Aortic smooth muscle cell (primary cell): ENCODE data around the gene CMTM2. TPM values are rescaled to one million over a fixed set of nuclear protein-coding genes. Genes with fewer than 3 reads are reported as not detected.

Source experiments
- total RNA-seq: library from RNA; depleted of rRNA; stranded (reverse); fragments of >200 nt; gene quantifications from 2 replicates; pipeline ENCODE4 v1.2.3, GENCODE V29; 2014

CMTM2 gene, protein sequence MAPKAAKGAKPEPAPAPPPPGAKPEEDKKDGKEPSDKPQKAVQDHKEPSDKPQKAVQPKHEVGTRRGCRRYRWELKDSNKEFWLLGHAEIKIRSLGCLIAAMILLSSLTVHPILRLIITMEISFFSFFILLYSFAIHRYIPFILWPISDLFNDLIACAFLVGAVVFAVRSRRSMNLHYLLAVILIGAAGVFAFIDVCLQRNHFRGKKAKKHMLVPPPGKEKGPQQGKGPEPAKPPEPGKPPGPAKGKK
- total RNA-seq: not detected in 2 replicates

DNA sequence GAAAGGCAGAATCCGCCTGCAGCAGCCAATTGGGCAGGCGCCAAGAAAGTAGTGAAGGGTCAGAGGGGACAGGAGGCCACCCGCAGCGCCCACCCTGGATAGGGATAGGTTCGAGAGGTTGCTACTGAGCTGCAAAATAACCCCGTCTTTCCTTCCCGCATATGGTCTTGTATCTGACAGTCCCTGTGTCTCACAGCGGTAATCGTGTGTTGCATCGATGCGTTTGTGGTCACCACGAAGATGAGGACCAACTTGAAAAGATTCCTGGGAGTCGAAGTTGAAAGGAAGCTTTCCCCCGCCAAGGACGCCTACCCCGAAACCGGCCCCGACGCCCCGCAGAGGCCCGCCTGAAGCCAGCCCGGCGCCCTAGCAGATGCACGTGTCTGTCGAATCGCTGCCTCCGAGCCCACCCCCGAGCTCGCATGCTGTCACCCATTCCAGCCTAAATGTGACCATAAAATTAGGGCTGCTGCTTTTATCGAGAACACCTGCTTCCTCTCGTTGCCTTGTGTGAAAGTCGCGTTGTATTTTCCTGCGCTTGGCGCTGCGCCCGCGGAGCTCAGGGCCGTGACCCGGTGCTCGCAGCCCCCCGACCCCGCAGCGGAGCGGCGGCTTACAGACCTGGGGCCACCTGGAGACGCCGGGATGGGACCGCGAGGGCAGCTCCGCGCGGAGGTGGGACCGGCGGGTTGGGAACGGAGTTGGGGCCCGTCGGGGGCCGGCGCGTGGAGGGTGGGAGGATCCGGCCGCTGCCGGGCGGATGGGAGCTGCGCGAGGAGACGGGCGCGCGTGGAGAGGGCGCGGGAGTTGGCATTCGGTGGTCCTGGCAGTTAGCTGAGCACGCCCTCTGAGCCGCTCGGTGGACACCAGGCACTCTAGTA lies at the start of gene CMTM2:
TSS of gene CMTM2 (plus strand) at position 813 of the 881 bp plus-strand sequence. CDS start 145 bp downstream, outside the sequence.

DNA sequence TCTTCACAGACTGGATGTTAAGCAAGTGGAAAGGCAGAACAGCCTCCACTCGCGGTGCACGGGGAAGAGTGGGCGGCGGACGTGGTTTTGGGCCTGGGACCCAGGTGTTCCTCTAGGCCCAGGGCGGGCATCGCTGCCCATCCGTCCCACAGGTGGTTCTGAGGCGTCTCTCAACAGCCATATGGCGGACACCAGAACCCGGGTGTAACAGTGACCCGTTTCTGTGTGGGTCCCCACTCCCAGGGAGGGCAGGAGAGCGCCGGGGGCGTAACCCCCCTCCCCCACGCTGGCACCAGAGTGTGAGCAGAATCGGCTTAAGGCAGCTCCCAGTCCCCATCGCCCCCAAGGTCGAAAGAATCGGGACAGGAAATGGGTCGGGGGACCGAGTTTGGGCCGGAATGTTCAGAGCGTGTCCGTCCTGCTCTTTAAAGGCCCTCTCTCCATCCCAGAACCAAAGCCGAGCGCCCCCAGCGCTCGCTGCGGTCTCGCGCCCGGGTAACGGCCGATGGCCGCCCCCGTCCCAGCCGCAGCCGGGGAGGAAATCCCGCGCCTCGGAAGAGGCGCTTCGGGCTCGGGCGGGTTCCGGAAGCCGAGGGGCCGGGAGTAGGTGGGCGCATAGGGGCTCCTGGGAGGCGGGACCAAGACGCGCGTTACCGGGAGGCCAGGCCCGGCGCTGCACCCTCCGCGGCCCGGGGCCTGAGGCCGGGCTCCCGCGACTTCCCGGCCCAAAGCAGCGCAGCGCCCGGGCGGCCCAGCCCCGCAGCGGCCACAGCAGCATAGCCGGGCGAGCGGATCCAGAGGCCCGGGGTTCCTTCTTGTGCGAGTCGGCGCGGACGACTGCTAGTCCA lies 29.8 kb upstream of the CMTM2 start, which contains the start of gene TK2:
TSS of gene TK2 (minus strand) at position 839 of the 848 bp plus-strand sequence. CDS start at position 778, 61 bp downstream.

DNA sequence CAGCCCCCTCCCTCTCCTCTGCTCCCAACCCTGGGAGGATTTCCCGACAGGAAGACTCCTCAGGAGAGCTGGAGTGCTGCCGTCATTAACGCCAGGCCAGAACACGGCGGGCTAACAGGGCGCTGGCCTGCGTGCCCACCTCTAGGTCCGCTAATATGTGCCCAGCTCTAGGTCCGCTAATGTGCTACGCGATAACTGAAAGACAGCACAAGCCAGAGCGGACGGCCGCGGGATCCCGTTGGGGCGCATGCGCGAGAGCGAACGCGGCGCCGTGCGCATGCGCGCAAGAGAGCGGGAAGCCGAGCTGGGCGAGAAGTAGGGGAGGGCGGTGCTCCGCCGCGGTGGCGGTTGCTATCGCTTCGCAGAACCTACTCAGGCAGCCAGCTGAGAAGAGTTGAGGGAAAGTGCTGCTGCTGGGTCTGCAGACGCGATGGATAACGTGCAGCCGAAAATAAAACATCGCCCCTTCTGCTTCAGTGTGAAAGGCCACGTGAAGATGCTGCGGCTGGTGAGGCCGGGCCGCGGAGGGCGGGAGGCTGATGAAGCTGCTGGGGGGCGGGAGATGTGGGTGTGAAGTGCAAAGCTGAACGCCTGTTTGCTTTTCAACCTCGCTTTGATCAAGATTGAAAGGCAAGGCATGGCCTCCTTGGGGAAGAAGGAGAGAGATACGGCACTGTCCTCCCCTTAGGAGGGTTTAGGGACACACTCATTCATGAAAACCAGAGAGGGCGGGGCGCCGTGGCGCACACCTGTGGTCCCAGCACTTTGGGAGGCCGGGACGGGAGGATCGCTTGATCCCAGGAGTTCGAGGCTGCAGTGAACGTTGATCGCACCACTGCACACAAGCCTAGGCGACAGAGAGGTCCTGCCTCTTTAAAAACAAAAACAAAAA lies 26.7 kb upstream of the CMTM2 start, which contains the start of gene CKLF:
TSS of gene CKLF (plus strand) at position 291 of the 892 bp plus-strand sequence. CDS start at position 431, 140 bp downstream.

DNA sequence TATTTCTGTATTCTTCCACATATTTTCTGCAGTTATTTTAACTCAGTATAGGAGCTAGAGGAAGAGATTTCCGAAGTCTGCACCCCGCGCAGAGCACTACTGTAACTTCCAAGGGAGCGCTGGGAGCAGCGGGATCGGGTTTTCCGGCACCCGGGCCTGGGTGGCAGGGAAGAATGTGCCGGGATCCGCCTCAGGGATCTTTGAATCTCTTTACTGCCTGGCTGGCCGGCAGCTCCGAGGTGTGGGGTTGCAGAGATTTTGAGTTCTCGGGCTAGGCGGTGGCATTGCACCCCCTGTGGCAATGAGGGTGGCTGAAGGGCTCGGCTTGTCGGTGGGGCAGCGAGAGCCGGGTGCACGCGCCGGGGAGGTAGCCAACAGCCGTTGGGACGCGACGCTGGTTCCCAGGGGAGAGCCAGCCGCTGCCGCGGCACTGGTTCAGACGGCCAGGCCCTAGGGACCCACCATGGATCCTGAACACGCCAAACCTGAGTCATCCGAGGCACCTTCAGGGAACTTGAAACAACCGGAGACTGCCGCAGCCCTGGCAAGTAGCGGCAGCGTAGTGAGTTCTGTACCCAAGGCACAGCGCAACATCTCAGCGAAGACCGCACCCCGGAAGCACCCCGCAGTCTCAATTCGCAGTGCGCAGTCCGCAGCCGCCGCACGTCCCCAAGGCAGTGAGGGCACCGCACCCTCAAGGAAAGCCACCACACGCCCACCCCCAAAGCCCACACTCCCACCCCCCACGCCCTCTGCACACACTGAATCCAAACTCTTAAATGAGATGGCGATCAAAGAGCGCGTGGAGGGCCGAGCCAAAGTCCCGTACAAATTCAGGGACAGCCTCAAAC lies 13.0 kb upstream of the CMTM2 start, which contains the start of gene CMTM1:
TSS of gene CMTM1 (plus strand) at position 389 of the 851 bp plus-strand sequence. CDS start at position 464, 75 bp downstream.

DNA sequence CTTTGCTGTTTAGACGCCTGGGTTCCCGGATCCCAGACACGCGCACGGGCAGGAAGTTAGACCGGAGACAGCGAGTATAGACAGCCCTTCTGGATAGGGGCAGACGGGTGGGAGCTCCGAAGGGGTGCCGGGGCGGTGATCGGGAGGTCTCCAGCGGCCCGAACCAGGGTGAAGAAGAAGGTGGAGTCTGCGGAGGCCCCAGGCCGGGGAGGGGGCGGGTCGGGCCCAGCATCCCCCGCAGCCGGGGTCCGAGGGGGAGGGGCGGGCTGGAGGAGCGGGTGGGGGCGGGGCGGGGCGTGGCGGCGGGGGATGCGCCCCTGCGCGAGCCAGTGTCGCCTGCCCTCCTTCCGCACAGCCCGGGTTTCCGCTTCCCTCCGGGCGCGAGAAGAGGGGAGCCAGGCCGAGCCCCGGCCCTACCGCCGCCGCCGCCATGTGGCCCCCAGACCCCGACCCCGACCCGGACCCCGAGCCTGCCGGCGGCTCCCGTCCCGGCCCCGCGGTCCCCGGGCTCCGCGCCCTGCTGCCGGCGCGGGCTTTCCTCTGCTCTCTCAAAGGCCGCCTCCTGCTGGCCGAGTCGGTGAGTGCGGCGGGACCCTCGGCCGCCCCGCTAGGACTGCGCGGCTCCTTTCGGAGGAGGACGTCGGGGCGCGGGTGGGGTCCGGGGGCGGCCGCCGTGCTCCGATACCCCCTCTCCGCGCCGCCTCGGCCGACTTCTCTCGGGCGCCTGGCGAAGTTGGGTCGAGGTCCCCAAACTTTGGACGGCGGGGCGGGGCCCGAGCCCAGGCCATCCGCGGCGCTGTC lies 25.3 kb downstream of the CMTM2 start, which contains the start of gene CMTM3:
TSS of gene CMTM3 (plus strand) at position 329 of the 801 bp plus-strand sequence. CDS start at position 431, 102 bp downstream.

Other genes with a start within 250 kb of the CMTM2 start
- gene CDH5, start 212.8 kb upstream of the CMTM2 start, total RNA-seq: 9.6 and 16.1 TPM in 2 replicates
- not detected in 2 replicates for gene BEAN1, start 152.2 kb upstream of the CMTM2 start, total RNA-seq
- gene TK2, start 29.3 kb upstream of the CMTM2 start, total RNA-seq: 75.9 and 82.3 TPM in 2 replicates
- gene CKLF, start 26.9 kb upstream of the CMTM2 start, total RNA-seq: 32.6 and 49.4 TPM in 2 replicates
- gene CMTM1, start 13.0 kb upstream of the CMTM2 start, total RNA-seq: 1.4 and 1.6 TPM in 2 replicates
- gene CMTM3, start 25.2 kb downstream of the CMTM2 start, total RNA-seq: 6.2 and 8.4 TPM in 2 replicates
- gene CMTM4, start 117.3 kb downstream of the CMTM2 start, total RNA-seq: 9.1 and 10.4 TPM in 2 replicates
- 146 and 174 TPM in 2 replicates for gene DYNC1LI2, start 172.1 kb downstream of the CMTM2 start, total RNA-seq
- 0.12 and 0.13 TPM in 2 replicates for gene TERB1, start 222.1 kb downstream of the CMTM2 start, total RNA-seq